SK-N-SH treated with all-trans-retinoic acid at 6 μM for 48 hours (cell line): ENCODE measurements around the gene GON4L.

Experiments
- ATAC-seq: fragments of 200-7000 bp; cut with Tn5 transposase; 3 replicates; pipeline ENCODE4 v1.9.1; 2020; ENCODE audit warnings: mild to moderate bottlenecking, moderate library complexity
- ARNTL ChIP-seq: fragments of 450-650 bp; formaldehyde crosslinking; IDR thresholded peaks from 2 replicates; pipeline ENCODE4 v1.5.0; 2020; ENCODE audit warnings: low read depth, mild to moderate bottlenecking, moderate library complexity, borderline replicate concordance
- BACH2 ChIP-seq: fragments of 250-450 bp; sonication (Bioruptor Pico); IDR thresholded peaks from 2 replicates; pipeline ENCODE4 v1.9.0; 2021; ENCODE audit warnings: mild to moderate bottlenecking, borderline replicate concordance
- CREB5 ChIP-seq: fragments of 250-450 bp; sonication (Bioruptor Pico); IDR thresholded peaks from 2 replicates; pipeline ENCODE4 v1.5.1; 2020; ENCODE audit warnings: low read depth, mild to moderate bottlenecking, moderate library complexity
- CSDC2 ChIP-seq: fragments of 250-450 bp; sonication (Bioruptor Pico); IDR thresholded peaks from 2 replicates; pipeline ENCODE4 v1.5.0; 2020; ENCODE audit warnings: mild to moderate bottlenecking, moderate library complexity
- CSRNP3 ChIP-seq: fragments of 250-450 bp; sonication (Bioruptor Pico); IDR thresholded peaks from 2 replicates; pipeline ENCODE4 v1.5.1; 2021; ENCODE audit warnings: mild to moderate bottlenecking, moderate library complexity
- ESRRG ChIP-seq: fragments of 250-450 bp; sonication (Bioruptor Pico); IDR thresholded peaks from 2 replicates; pipeline ENCODE4 v1.6.1; 2021; ENCODE audit warnings: mild to moderate bottlenecking
- ISL1 ChIP-seq: fragments of 250-450 bp; sonication (Bioruptor Pico); IDR thresholded peaks from 2 replicates; pipeline ENCODE4 v2.1.2; 2022; ENCODE audit warnings: mild to moderate bottlenecking, moderate library complexity
- OSR1 ChIP-seq: fragments of 250-450 bp; sonication (Bioruptor Pico); IDR thresholded peaks from 2 replicates; pipeline ENCODE4 v1.8.0; 2022; ENCODE audit warnings: moderate library complexity, mild to moderate bottlenecking, inconsistent platforms
- POU6F1 ChIP-seq: fragments of 250-450 bp; sonication (Bioruptor Pico); IDR thresholded peaks from 2 replicates; pipeline ENCODE4 v1.8.0; 2021; ENCODE audit warnings: low read depth, mild to moderate bottlenecking, moderate library complexity, borderline replicate concordance
- PPARA ChIP-seq: fragments of 250-450 bp; sonication (Bioruptor Pico); IDR thresholded peaks from 2 replicates; pipeline ENCODE4 v1.5.0; 2020; ENCODE audit warnings: mild to moderate bottlenecking, borderline replicate concordance
- RARB ChIP-seq: fragments of 250-450 bp; sonication (Bioruptor Pico); IDR thresholded peaks from 2 replicates; pipeline ENCODE4 v1.8.0; 2021; ENCODE audit warnings: mild to moderate bottlenecking, moderate library complexity
- TSHZ2 ChIP-seq: fragments of 250-450 bp; sonication (Bioruptor Pico); IDR thresholded peaks from 2 replicates; pipeline ENCODE4 v1.5.0; 2020; ENCODE audit warnings: mild to moderate bottlenecking, moderate library complexity
- ZC3H10 ChIP-seq: fragments of 250-450 bp; sonication (Bioruptor Pico); IDR thresholded peaks from 2 replicates; pipeline ENCODE4 v1.5.1; 2021; ENCODE audit warnings: mild to moderate bottlenecking, moderate library complexity
- ZFP3 ChIP-seq: fragments of 250-450 bp; sonication (Bioruptor Pico); IDR thresholded peaks from 2 replicates; pipeline ENCODE4 v1.5.0; 2020; ENCODE audit warnings: mild to moderate bottlenecking, moderate library complexity
- ZFP30 ChIP-seq: fragments of 450-650 bp; formaldehyde crosslinking; IDR thresholded peaks from 2 replicates; pipeline ENCODE4 v1.5.0; 2022; ENCODE audit warnings: mild to moderate bottlenecking, moderate library complexity
- ZNF565 ChIP-seq: fragments of 450-650 bp; formaldehyde crosslinking; conservative IDR thresholded peaks from 2 replicates; pipeline ENCODE4 v1.5.0; 2020; ENCODE audit warnings: low read depth, mild to moderate bottlenecking, moderate library complexity
- ZNF70 ChIP-seq: fragments of 450-650 bp; formaldehyde crosslinking; IDR thresholded peaks from 2 replicates; pipeline ENCODE4 v1.5.0; 2020; ENCODE audit warnings: mild to moderate bottlenecking, moderate library complexity
- ZNF8 ChIP-seq: fragments of 450-650 bp; formaldehyde crosslinking; IDR thresholded peaks from 2 replicates; pipeline ENCODE4 v1.5.0; 2020; ENCODE audit warnings: mild to moderate bottlenecking, moderate library complexity

Gene GON4L

GRCh38 chr1:155729031-155729898, 127.7 kb downstream of the GON4L start:
- no peak for TF ChIP-seq RARB (CRISPR knock-in tag)
- no peak for TF ChIP-seq PPARA (CRISPR knock-in tag)
- TF ChIP-seq BACH2 (CRISPR knock-in tag): no peak
- no peak for TF ChIP-seq POU6F1 (CRISPR knock-in tag)
- TF ChIP-seq ZC3H10 (CRISPR knock-in tag): no peak
- no peak for TF ChIP-seq ZFP30 (CRISPR knock-in tag)
- no peak for TF ChIP-seq ZNF70 (CRISPR knock-in tag)
- no peak for TF ChIP-seq CREB5
- TF ChIP-seq ARNTL (CRISPR knock-in tag): no peak
- ATAC-seq: peak; percentile 97

GRCh38 chr1:155725142-155725541, 131.9 kb downstream of the GON4L start:
- no peak for ATAC-seq
- TF ChIP-seq ZC3H10 (CRISPR knock-in tag) (no peak), PPARA (CRISPR knock-in tag) (no peak), POU6F1 (CRISPR knock-in tag) (no peak), CREB5 (no peak), ISL1 (CRISPR knock-in tag) (no peak), TSHZ2 (no peak), ZNF8 (CRISPR knock-in tag) (no peak), ZNF70 (CRISPR knock-in tag) (no peak), ZNF565 (CRISPR knock-in tag) (no peak), ARNTL (CRISPR knock-in tag) (no peak), CSRNP3 (CRISPR knock-in tag) (no peak)

- no peak for ATAC-seq
- TF ChIP-seq ZC3H10 (CRISPR knock-in tag) (no peak), ZNF565 (CRISPR knock-in tag) (no peak), OSR1 (CRISPR knock-in tag) (no peak), CREB5 (no peak), ESRRG (CRISPR knock-in tag) (no peak), BACH2 (CRISPR knock-in tag) (no peak), PPARA (CRISPR knock-in tag) (no peak), ZFP30 (CRISPR knock-in tag) (no peak), CSDC2 (CRISPR knock-in tag) (no peak), ZNF8 (CRISPR knock-in tag) (no peak), ZNF70 (CRISPR knock-in tag) (no peak), TSHZ2 (no peak), ZFP3 (CRISPR knock-in tag) (no peak)
These were observed 137.3 kb downstream of the GON4L start for GRCh38 chr1:155719703-155720102.
